EH (cell line): Measurements from ENCODE around the gene FAM131B.

Source experiments
- DNase-seq: peaks from one replicate; pipeline ENCODE4 v3.0.0-alpha.2; 2015; ENCODE audit warnings: low read depth

FAM131B gene

DNA sequence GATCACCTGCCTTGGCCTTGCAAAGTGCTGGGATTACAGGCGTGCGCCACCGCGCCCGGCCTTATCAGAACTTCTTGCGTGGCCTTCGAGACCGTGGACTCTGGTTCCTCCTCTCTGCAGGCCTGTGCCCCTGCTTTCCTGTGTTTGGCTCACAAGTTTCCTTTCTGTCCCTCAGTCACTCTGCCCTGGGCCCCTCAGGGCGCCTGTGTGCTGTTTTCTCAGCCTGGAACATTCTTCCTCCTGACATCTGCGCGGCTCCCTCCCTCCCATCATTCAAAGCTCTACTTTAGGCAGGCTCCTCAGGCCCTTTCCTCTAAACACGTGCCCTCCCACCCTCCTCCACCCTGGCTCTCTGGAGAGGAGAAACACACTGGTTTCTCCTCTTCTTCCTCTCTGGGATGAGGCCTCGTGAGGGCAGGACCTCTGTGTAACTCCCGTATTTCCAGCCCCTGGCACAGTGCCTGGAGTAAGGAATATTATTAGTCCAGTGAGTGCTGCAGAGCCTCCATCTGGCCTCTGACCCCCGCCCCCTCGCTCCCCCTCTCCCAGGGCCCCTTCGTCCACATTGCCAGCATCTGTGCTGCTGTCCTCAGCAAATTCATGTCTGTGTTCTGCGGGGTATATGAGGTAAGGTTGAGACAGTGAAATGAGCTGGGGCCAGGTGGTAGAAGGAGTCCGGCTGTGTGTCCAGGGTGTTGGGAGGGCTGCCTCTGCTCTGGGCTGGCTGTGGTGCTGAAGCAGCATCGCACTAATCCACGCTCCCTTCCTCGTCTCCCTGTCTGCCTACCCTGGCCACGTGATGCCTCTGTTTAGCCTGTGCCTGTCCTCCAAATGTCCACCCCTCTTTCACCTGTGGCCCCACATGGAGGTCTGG is 39.5 kb downstream of the FAM131B start:
- no peak for DNase-seq

DNA sequence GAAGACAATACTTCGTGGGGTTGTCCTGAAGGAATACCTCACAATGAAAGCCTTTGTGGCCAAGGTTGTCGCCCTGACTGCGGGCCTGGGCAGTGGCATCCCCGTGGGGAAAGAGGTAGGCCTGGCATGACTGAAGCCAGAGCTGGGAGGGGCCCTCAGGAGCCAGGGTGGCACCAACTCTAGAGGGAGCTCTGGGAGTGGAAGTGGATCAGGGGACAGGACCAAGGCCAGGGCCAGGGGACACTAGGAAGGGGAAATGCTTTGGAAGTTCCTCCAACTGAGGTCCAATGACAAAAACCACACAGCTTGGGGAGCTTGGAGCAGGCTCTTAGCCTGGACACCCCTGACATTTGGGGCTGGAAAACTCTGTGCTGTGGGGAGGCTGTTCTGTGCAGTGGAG is 40.8 kb downstream of the FAM131B start:
- DNase-seq = peak; percentile 21

DNA sequence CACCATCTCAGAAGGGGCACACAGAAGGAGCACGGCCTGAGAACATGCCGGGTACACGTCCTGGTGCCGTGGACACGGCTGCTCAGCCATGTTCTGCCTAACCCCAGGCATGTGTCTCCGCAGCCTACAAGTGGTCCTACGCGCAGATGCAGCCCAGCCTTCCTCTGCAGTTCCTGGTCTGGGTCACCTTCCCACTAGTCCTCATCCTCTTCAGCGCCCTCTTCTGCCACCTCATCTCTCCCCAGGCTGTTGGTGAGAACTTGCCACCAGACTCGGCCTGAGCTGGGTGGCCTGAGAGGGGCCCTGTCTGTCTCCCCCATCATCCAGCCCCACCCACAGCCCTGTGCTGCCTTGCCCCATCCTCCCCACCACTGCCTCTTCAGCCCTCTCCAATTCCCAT is 41.3 kb downstream of the FAM131B start:
- no peak for DNase-seq

DNA sequence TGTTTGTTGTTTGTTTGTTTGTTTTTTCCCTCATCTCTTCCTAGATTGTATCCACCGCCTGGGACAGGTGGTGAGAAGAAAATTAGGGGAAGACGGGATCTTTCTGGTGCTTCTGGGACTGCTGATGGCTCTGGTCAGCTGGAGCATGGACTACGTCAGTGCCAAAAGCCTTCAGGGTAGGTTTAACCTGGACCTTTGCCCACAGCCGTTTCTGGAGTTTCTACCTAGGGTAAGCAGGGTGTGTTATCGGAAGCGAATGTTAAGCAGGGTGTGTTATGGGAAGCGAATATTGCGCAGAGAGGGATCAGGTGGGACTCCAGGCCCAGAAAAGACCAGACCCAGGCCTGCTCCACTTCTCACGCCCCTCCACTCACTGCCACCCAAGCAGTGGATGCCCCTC is 41.9 kb downstream of the FAM131B start:
- DNase-seq = no peak

DNA sequence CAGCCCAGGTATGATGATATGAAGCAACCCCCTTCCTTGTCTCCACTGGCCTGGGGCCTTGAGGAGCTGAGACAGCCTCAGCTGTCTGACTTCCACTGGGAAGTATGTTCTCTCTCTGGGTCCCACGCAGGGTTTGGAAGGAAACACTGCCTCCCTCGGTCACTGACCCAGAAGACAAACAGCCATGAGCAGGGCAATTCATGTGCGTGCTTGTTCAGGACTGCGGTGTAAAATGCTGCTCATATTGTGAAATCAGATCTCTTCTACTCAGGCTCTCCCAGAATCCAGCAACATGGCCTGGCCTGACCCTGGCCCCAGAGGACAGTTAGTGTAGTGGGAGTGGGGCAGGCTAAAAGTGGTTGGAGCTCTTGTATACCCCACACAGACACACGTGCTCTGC is 43.9 kb downstream of the FAM131B start:
- peak; percentile 25 for DNase-seq

DNA sequence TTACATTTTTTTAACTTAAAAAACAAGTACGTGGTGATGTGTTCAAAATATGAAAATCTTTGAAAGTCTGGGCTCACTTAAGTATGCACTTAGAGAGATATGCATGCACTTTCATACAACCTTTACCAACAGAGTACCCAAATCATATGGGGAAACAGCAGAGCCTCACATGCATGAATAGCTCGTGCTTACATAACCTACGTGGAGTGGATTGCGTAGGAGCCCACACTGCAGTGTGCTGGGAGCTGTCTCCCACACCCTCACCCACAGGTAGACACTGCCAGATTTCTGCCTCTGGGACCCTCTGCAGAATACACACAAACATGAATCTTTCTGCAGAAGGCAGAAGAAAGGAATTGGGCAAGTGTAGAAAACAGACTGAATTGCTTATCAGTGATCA is 46.0 kb downstream of the FAM131B start:
- DNase-seq = no peak

DNA sequence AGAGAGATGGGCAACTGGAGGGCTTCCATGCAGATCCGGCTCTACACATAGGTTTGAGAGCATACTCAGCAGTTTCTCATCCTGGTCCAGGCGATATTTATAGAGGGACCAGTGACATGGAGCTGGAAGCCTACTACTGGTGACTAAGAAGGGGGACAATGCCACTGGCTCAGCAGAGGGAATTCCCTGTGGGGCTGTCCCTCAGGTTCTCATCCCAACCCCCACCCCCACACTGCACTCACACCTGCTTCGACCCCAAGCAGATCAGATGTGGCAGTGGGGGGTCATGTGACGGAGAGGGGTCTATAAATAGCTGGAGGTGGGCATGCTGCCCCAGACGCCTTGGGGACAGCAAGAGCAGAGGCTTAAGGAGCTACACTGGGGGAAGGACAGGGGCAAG is 46.7 kb downstream of the FAM131B start, which contains the start of gene CLCN1:
Gene CLCN1 (plus strand): TSS at position 336 of the 400 bp plus-strand sequence. CDS start 102 bp downstream, outside the sequence.
- no peak for DNase-seq

DNA sequence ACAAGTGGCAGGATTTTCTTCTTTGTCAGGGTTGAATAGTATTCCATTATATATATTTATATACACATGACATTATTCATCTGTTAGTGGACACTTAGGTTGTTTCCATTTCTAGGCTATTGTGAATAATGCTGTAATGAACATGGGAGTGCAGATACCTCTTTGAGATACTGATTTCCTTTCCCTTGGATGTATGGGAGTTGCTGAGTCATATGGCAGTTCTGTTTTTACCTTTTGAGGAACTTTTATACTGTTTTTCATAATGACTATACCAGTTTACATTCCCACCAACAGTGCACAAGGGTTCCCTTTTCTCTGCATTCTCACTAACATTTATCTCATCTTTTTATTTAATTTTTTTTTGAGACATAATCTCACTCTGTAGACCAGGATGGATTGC is 48.4 kb downstream of the FAM131B start:
- DNase-seq = no peak

DNA sequence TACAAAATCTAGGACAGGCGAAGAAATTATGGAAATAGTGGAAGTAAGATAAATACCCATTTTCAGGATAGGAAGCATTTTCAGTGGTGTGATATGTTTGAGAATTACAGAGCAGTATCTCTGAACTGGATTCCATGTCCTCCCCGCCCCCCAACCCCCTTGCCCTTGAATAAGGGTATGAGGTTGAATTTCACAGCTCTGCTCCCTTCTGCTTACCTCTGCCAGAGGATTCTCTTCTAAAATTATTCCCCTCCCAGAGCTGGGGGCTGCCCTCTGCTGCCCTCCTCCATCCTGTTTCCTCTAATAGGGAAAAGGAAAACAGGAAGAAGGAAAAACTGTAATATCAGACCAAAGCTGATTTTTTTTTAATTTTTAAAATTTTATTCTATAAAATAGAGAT is 53.9 kb downstream of the FAM131B start:
- DNase-seq = no peak

DNA sequence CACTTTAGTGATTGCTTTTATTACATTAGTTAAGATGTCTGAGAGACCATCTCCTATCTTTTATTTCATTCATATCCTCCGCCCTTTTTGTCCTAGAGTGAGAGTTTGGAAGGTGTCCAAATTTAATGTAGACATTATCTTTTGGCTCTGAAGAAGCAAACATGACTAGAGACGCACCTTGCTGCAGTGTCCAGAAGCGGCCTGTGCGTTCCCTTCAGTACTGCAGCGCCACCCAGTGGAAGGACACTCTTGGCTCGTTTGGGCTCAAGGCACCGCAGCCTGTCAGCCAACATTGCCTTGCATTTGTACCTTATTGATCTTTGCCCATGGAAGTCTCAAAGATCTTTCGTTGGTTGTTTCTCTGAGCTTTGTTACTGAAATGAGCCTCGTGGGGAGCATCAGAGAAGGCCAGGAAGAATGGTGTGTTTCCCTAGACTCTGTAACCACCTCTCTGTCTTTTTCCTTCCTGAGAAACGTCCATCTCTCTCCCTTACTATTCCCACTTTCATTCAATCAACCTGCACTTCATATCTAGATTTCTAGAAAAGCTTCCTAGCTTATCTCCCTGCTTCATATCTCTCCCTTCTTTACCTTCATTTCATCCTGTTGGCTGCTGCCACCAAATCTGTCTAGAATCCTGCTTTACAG is 57.0 kb downstream of the FAM131B start:
- DNase-seq = peak; percentile 49

DNA sequence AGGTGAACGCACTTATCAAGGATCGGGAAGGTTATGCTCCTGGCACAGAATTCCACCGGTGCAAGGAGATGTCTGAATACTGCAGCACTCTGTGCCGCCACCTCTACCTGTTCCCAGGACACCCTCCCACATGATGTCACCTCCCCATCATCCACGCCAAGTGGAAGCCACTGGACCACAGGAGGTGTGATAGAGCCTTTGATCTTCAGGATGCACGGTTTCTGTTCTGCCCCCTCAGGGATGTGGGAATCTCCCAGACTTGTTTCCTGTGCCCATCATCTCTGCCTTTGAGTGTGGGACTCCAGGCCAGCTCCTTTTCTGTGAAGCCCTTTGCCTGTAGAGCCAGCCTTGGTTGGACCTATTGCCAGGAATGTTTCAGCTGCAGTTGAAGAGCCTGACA is 57.6 kb downstream of the FAM131B start:
- no peak for DNase-seq

DNA sequence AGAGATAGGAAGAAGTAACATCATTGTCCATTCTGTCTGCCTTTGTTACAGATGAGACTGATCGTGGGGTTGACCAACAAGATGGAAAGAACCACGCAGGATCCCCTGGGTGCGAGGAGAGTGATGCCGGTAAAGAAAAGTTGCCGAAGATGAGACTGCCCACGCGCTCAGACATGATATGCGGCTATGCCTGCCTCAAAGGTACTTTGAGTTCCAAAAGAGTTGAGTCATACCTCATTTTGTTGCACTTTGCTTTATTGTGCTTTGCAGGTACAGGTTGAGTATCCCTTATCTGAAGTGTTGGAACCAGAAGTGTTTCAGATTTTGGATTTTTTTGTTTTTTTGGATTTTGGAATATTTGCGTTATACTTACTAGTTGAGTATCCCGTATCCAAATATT is 58.8 kb downstream of the FAM131B start:
- DNase-seq = no peak
